HG03039 (cell line): ENCODE results near the gene TLE6.
A peak's percentile ranks its signal among the peaks of the same experiment; 100 is the strongest.
"Not testable (repeated sequence)": the region's sequence is repeated elsewhere in the genome, so short reads cannot be mapped to it uniquely, and the experiment has no call there.

ENCODE experiments used
- ATAC-seq: cut with Tn5 transposase; IDR thresholded peaks from one replicate; pipeline ENCODE4 v1.9.1; 2021; ENCODE audit warnings: mild to moderate bottlenecking, moderate library complexity; ENCODE audit not compliant: unreplicated experiment

TLE6 gene

GRCh38 chr19:2977001-2977745 lies at the start of gene TLE6:
Gene TLE6 (plus strand): TSS chr19:2977564. CDS start chr19:2978234, 670 bp downstream.
- ATAC-seq: peak; percentile 84

- ATAC-seq: no peak
These were observed 43.9 kb upstream of the TLE6 start for GRCh38 chr19:2933490-2933910.

GRCh38 chr19:2935863-2936262 lies 41.5 kb upstream of the TLE6 start:
- ATAC-seq: not testable (repeated sequence)

GRCh38 chr19:2942928-2943640 lies 34.3 kb upstream of the TLE6 start:
- ATAC-seq: no peak

- ATAC-seq: peak; percentile 9
These were observed 33.0 kb upstream of the TLE6 start for GRCh38 chr19:2944403-2944774.

- ATAC-seq: peak; percentile 90
These were observed 32.4 kb upstream of the TLE6 start, which contains the start of gene ZNF77 for GRCh38 chr19:2944775-2945574. Gene ZNF77 (minus strand): TSS chr19:2944971. CDS start chr19:2944840, 131 bp downstream.

- no peak for ATAC-seq
These were observed 31.7 kb upstream of the TLE6 start for GRCh38 chr19:2945575-2946184.

- ATAC-seq: no peak
These were observed 27.5 kb upstream of the TLE6 start for GRCh38 chr19:2949939-2950285.

GRCh38 chr19:2950286-2951124 lies 26.9 kb upstream of the TLE6 start:
- peak; percentile 94 for ATAC-seq

GRCh38 chr19:2952953-2953481 lies 24.3 kb upstream of the TLE6 start:
- ATAC-seq: no peak

GRCh38 chr19:2957160-2957559 lies 20.2 kb upstream of the TLE6 start:
- no peak for ATAC-seq

GRCh38 chr19:2960120-2960519 lies 17.2 kb upstream of the TLE6 start:
- no peak for ATAC-seq

GRCh38 chr19:2962018-2962670 lies 15.2 kb upstream of the TLE6 start:
- ATAC-seq: no peak

- ATAC-seq: no peak
These were observed 14.2 kb upstream of the TLE6 start for GRCh38 chr19:2963122-2963521.

- not testable (repeated sequence) for ATAC-seq
These were observed 13.7 kb upstream of the TLE6 start for GRCh38 chr19:2963631-2964030.

GRCh38 chr19:2964874-2965273 lies 12.5 kb upstream of the TLE6 start:
- no peak for ATAC-seq

- ATAC-seq: no peak
These were observed 9.4 kb upstream of the TLE6 start for GRCh38 chr19:2967972-2968371.

GRCh38 chr19:2969104-2969504 lies 8.3 kb upstream of the TLE6 start:
- no peak for ATAC-seq

- no peak for ATAC-seq
These were observed 7.0 kb upstream of the TLE6 start for GRCh38 chr19:2970201-2970835.
